ENCODE results near the gene OPRL1. TPM values are rescaled to one million over a fixed set of nuclear protein-coding genes. Genes with fewer than 3 reads are reported as not detected.

The OPRL1 gene
- total RNA-seq = under 1 TPM; 0.54 to 0.94 (median 0.68) TPM

- Histone ChIP-seq H3K4me1 (peaks cover 11 to 39% of the 10 kb centered on the region in 2 donors), H3K27ac (peak within 1 kb of the TSS; percentile 41 to 77 (median 75)), H3K27me3 (no peaks in the 10 kb centered on the region), H3K36me3 (no peaks in the 10 kb centered on the region), H3K4me3 (replicated peaks in 1 of 3) (peak within 1 kb of the TSS; percentile 10 to 78 (median 25)), H3K9me3 (no peaks in the 10 kb centered on the region)
- TF ChIP-seq POLR2A (IDR thresholded peaks at IDR 0.05) = no peak
- TF ChIP-seq, protein P1, sequence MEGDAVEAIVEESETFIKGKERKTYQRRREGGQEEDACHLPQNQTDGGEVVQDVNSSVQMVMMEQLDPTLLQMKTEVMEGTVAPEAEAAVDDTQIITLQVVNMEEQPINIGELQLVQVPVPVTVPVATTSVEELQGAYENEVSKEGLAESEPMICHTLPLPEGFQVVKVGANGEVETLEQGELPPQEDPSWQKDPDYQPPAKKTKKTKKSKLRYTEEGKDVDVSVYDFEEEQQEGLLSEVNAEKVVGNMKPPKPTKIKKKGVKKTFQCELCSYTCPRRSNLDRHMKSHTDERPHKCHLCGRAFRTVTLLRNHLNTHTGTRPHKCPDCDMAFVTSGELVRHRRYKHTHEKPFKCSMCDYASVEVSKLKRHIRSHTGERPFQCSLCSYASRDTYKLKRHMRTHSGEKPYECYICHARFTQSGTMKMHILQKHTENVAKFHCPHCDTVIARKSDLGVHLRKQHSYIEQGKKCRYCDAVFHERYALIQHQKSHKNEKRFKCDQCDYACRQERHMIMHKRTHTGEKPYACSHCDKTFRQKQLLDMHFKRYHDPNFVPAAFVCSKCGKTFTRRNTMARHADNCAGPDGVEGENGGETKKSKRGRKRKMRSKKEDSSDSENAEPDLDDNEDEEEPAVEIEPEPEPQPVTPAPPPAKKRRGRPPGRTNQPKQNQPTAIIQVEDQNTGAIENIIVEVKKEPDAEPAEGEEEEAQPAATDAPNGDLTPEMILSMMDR (IDR thresholded peaks at IDR 0.05) = no peak
- 26 to 30% methylated on average over 12 to 18 of the region's 62 CpGs for WGBS, 2 donors
- intact Hi-C loops (cut with DNase I) = no loop called here
- DNase-seq = no peak
Measured at GRCh38 chr20:64080013-64080812, at the start of gene OPRL1. TSS of gene OPRL1 (plus strand) at chr20:64080082. CDS start at chr20:64092721, 12,639 bp downstream.

DNA sequence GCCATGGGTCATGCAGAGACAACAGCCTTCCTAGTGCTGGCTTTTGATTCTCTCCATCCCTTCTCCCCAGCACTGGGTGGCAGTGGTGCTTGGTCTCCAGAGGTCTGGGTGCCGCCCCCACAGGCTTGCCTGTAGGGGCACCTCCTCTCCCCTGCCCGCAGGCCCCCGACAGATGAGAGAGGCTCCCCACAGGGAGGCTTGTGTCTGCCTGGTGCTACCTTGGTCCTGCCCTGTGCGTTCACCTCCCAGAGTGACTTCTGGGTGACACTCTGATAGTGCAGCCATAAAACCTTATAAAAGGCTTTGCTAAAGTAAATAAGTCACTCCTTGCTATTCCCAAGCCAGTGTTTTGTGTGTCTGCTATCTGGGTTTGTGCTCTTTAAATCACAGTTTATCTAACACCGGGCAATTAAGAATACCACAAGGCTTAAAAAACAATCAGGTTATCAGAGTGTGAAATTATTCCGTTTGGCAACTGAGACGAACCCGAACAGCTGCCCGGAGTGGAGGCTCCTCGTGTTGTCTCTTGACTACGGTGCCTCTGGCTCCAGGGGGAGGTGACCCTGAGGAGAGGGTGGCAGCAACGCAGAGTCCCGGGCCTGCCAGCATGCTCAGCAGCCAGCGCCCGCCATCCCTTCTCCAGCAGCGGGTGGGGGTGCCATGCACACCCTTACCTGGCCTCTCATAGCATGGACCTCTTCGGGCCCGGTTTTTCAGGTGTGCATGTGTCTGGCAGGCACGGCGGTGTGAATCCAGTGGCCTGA is 49.3 kb upstream of the OPRL1 start:
- 86 to 89% methylated on average over 12 to 17 of the region's 20 CpGs for WGBS, 2 donors
- no peak overlapping the region for H3K27ac ChIP-seq
- intact Hi-C loops (cut with DNase I) = no loop called here
- TF ChIP-seq, protein P1 (IDR thresholded peaks at IDR 0.05) = no peak
- no peak for TF ChIP-seq POLR2A (IDR thresholded peaks at IDR 0.05)
- H3K36me3 ChIP-seq = peaks cover 67 to 76% of the 10 kb centered on the region in 2 donors
- no peak overlapping the region for H3K4me3 ChIP-seq (replicated peaks in 1 of 3)
- no peak for DNase-seq
- no peaks in the 10 kb centered on the region for H3K9me3 ChIP-seq
- H3K4me1 ChIP-seq = no peaks in the 10 kb centered on the region
- H3K27me3 ChIP-seq = no peaks in the 10 kb centered on the region

GRCh38 chr20:64031822-64032314 is 48.0 kb upstream of the OPRL1 start:
- no peak overlapping the region for H3K27ac ChIP-seq
- H3K36me3 ChIP-seq = peaks cover 59 to 64% of the 10 kb centered on the region in 2 donors
- 88 to 94% methylated on average over 12 to 19 of the region's 19 CpGs for WGBS, 2 donors
- no peak for TF ChIP-seq POLR2A (IDR thresholded peaks at IDR 0.05)
- TF ChIP-seq, protein P1 (IDR thresholded peaks at IDR 0.05) = no peak
- H3K4me1 ChIP-seq = no peaks in the 10 kb centered on the region
- intact Hi-C loops (cut with DNase I) = no loop called here
- H3K9me3 ChIP-seq = no peaks in the 10 kb centered on the region
- DNase-seq = no peak
- no peak overlapping the region for H3K4me3 ChIP-seq (replicated peaks in 1 of 3)
- no peaks in the 10 kb centered on the region for H3K27me3 ChIP-seq

DNA sequence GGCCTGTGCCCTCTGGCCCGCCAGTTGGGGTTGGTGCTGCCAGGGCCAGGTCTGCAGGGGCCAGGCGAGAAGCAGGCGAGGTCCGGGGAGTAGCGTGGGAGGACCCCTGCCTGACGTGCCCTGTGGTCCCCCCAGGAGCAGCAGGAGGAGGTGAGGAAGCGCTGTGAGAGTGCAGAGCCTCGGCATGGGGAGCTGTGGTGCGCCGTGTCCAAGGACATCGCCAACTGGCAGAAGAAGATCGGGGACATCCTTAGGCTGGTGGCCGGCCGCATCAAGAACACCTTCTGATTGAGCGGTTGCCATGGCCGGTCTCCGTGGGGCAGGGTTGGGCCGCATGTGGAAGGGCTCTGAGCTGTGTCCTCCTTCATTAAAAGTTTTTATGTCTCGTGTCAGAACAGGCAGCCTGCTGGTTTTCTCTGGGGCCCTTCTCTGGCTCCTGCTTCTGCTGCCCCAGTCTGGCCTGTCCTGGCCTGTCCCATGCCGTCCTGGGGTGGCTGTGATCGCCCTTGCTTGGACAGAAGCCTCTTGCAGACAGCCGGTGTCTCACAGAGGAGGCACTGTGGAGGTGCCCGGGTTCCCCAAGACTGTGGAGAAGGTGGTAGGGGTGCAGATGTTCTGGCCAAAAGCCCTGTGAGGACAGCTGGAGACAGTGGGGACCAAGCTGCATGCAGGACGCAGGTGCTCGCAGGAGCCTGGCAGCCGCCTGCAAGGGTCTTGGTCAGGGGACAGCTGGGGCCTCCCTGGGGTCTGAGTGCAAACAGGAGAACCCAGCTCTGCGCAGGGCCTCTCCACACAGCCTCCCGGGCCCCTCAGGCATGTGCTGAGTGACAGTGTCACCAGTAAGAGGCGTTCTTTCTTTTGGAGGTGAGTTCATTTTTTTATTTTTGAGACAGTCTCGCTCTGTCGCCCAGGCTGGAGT is 46.9 kb upstream of the OPRL1 start:
- no peak overlapping the region for H3K4me3 ChIP-seq (replicated peaks in 1 of 3)
- DNase-seq = no peak
- no peak overlapping the region for H3K27ac ChIP-seq
- peaks cover 48 to 53% of the 10 kb centered on the region in 2 donors for H3K36me3 ChIP-seq
- 93 to 95% methylated on average over 25 to 27 of the region's 31 CpGs for WGBS, 2 donors
- H3K9me3 ChIP-seq = no peaks in the 10 kb centered on the region
- peaks cover 0 to 9% of the 10 kb centered on the region in 2 donors for H3K4me1 ChIP-seq
- intact Hi-C loops (cut with DNase I) = no loop called here
- TF ChIP-seq POLR2A (IDR thresholded peaks at IDR 0.05) = no peak
- TF ChIP-seq, protein P1 (IDR thresholded peaks at IDR 0.05) = no peak
- no peaks in the 10 kb centered on the region for H3K27me3 ChIP-seq
